ENCODE results near the gene PARS2.

PARS2 gene

GRCh38 chr1:54806931-54807611 is 42.7 kb upstream of the PARS2 start:
- no peak overlapping the region for H3K27ac ChIP-seq
- no peak for TF ChIP-seq CTCF (IDR thresholded peaks at IDR 0.05)
- peaks cover 0 to 15% (median 6%) of the 10 kb centered on the region in 4 donors for H3K4me1 ChIP-seq
- H3K9me3 ChIP-seq, result no peaks in the 10 kb centered on the region
- H3K4me3 ChIP-seq, result no peak overlapping the region
- peaks cover 0 to 15% of the 10 kb centered on the region in 2 donors for H3K27me3 ChIP-seq
- peak in 1 of 2 donors; percentile 21 for DNase-seq
- no peaks in the 10 kb centered on the region for H3K36me3 ChIP-seq
- intact Hi-C loops (cut with DNase I; ENCODE audit: low total_unique reads), result loop anchor here (10.0 kb wide), 1 partner anchor 712 kb away; no protein-coding TSS in a partner anchor

- TF ChIP-seq CTCF (IDR thresholded peaks at IDR 0.05), result no peak
- H3K4me1 ChIP-seq, result peaks cover 0 to 23% (median 12%) of the 10 kb centered on the region in 4 donors
- peaks cover 0 to 24% of the 10 kb centered on the region in 2 donors for H3K27me3 ChIP-seq
- no peak overlapping the region for H3K27ac ChIP-seq
- DNase-seq, result no peak
- intact Hi-C loops (cut with DNase I; ENCODE audit: low total_unique reads), result loop anchor here (10.0 kb wide), 1 partner anchor 711 kb away; no protein-coding TSS in a partner anchor
- H3K4me3 ChIP-seq, result no peak overlapping the region
- H3K36me3 ChIP-seq, result no peaks in the 10 kb centered on the region
- H3K9me3 ChIP-seq, result no peaks in the 10 kb centered on the region
Observed at GRCh38 chr1:54805981-54806381, 41.7 kb upstream of the PARS2 start.

GRCh38 chr1:54805466-54805865 is 41.1 kb upstream of the PARS2 start:
- Histone ChIP-seq H3K27me3 (peaks cover 0 to 25% of the 10 kb centered on the region in 2 donors), H3K4me1 (peaks cover 0 to 29% (median 17%) of the 10 kb centered on the region in 4 donors), H3K4me3 (no peak overlapping the region), H3K36me3 (no peaks in the 10 kb centered on the region), H3K9me3 (no peaks in the 10 kb centered on the region), H3K27ac (no peak overlapping the region)
- intact Hi-C loops (cut with DNase I; ENCODE audit: low total_unique reads), result loop anchor here (10.0 kb wide), 1 partner anchor 711 kb away; no protein-coding TSS in a partner anchor
- peak in 1 of 2 donors; percentile 16 for DNase-seq
- no peak for TF ChIP-seq CTCF (IDR thresholded peaks at IDR 0.05)

GRCh38 chr1:54804471-54805132 is 40.3 kb upstream of the PARS2 start:
- H3K27me3 ChIP-seq, result peaks cover 0 to 33% of the 10 kb centered on the region in 2 donors
- no peaks in the 10 kb centered on the region for H3K36me3 ChIP-seq
- peaks cover 0 to 37% (median 17%) of the 10 kb centered on the region in 4 donors for H3K4me1 ChIP-seq
- intact Hi-C loops (cut with DNase I; ENCODE audit: low total_unique reads), result loop anchor here (10.0 kb wide), 1 partner anchor 710 kb away; no protein-coding TSS in a partner anchor
- peak in 1 of 2 donors; percentile 51 for DNase-seq
- TF ChIP-seq CTCF (IDR thresholded peaks at IDR 0.05), result no peak
- no peaks in the 10 kb centered on the region for H3K9me3 ChIP-seq
- no peak overlapping the region for H3K4me3 ChIP-seq
- no peak overlapping the region for H3K27ac ChIP-seq

- DNase-seq, result peak; percentile 67 to 80
- intact Hi-C loops (cut with DNase I; ENCODE audit: low total_unique reads), result loop anchor here (10.0 kb wide), 1 partner anchor 709 kb away; no protein-coding TSS in a partner anchor
- H3K9me3 ChIP-seq, result no peaks in the 10 kb centered on the region
- peaks cover 0 to 33% of the 10 kb centered on the region in 2 donors for H3K27me3 ChIP-seq
- no peak overlapping the region for H3K4me3 ChIP-seq
- no peak for TF ChIP-seq CTCF (IDR thresholded peaks at IDR 0.05)
- H3K4me1 ChIP-seq, result peaks cover 0 to 44% (median 17%) of the 10 kb centered on the region in 4 donors
- H3K36me3 ChIP-seq, result no peaks in the 10 kb centered on the region
- H3K27ac ChIP-seq, result no peak overlapping the region
Observed at GRCh38 chr1:54803761-54804470, 39.6 kb upstream of the PARS2 start.
